Peyer's patch (tissue), 4 donors: ENCODE results near the gene AXDND1. TPM values are rescaled to one million over a fixed set of nuclear protein-coding genes. Genes with fewer than 3 reads are reported as not detected.
"Not testable (repeated sequence)": the region's sequence is repeated elsewhere in the genome, so short reads cannot be mapped to it uniquely, and the experiment has no call there.

ENCODE experiments used
- DNase-seq, 3 donors: peaks; one replicate each; pipeline ENCODE4 v3.0.0-alpha.2; 2017 to 2019
- H3K27ac ChIP-seq, 4 donors: fragments of 200-600 bp; sonication (generic); one replicate each; pipeline ENCODE4 v1.5.1; 2016 to 2019
- H3K27me3 ChIP-seq, 2 donors: fragments of 200-600 bp; sonication (generic); one replicate each; pipeline ENCODE4 v1.5.1; 2019
- H3K36me3 ChIP-seq, 3 donors: fragments of 200-600 bp; sonication (generic); one replicate each; pipeline ENCODE4 v1.5.1; 2016 to 2019
- H3K4me1 ChIP-seq, 4 donors: fragments of 200-600 bp; sonication (generic); one replicate each; pipeline ENCODE4 v1.5.1; 2016 to 2019
- H3K4me3 ChIP-seq, 4 donors: fragments of 200-600 bp; sonication (generic); 1 replicate in 3 of 4; 2 replicates in 1 of 4; pipeline ENCODE4 v1.5.1; 2016 to 2019; ENCODE audit warnings: mild to moderate bottlenecking in 1 of 4
- H3K9me3 ChIP-seq, 4 donors: fragments of 200-600 bp; sonication (generic); one replicate each; pipeline ENCODE4 v1.5.1; 2016 to 2019; ENCODE audit warnings: mild to moderate bottlenecking in 1 of 4
- POLR2A ChIP-seq, 2 donors: fragments of 450-650 bp; IDR thresholded peaks; one replicate each; pipeline ENCODE4 v1.5.1; 2017; ENCODE audit warnings: antibody characterized with exemption in 2 of 2, mild to moderate bottlenecking in 2 of 2, moderate library complexity in 2 of 2
- total RNA-seq, 4 donors: library from RNA; depleted of rRNA; stranded (reverse); fragments of >200 nt; gene quantifications; one replicate each; pipeline ENCODE4 v1.1.0, GENCODE V29; 2016
- TF ChIP-seq, protein P1 (sequence below), 6 experiments: fragments of 450-650 bp in 4 of 6; fragments of 200-600 bp in 2 of 6; sonication (generic) in 1 of 6; IDR thresholded peaks; one replicate each; pipeline ENCODE4 v1.5.1; 2017 to 2019; ENCODE audit warnings: antibody characterized with exemption in 6 of 6, mild to moderate bottlenecking in 3 of 6, moderate library complexity in 1 of 6

Gene AXDND1
- total RNA-seq, 4 donors from 2014 or later, result 0.35 to 0.94 TPM; not detected in 2

DNA sequence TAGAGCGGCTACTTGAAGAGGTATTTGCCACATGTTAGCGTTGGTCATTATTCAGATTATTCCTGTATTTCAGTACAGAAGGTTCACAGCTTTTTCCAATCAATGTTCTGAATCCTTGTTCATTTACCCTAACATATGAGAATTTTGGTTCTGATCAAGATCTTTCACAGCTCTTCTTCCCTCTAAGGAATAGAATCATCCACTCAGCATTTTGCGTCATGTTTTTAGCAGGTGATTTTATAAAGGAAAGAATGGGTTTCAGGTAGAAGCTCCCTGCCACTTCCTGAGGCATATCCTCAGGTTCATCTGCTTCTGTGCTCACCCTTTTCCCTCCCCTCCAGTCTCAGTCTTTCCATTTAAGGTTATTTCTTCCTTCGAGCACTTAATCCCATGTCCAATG is 143.6 kb downstream of the AXDND1 start:
- Histone ChIP-seq H3K4me3 (no peak overlapping the region), H3K27ac (no peak overlapping the region), H3K27me3 (no peaks in the 10 kb centered on the region), H3K9me3 (no peaks in the 10 kb centered on the region), H3K36me3 (no peaks in the 10 kb centered on the region), H3K4me1 (no peaks in the 10 kb centered on the region)
- no peak for DNase-seq
- no peak for TF ChIP-seq POLR2A (IDR thresholded peaks at IDR 0.05)
- TF ChIP-seq, protein P1, sequence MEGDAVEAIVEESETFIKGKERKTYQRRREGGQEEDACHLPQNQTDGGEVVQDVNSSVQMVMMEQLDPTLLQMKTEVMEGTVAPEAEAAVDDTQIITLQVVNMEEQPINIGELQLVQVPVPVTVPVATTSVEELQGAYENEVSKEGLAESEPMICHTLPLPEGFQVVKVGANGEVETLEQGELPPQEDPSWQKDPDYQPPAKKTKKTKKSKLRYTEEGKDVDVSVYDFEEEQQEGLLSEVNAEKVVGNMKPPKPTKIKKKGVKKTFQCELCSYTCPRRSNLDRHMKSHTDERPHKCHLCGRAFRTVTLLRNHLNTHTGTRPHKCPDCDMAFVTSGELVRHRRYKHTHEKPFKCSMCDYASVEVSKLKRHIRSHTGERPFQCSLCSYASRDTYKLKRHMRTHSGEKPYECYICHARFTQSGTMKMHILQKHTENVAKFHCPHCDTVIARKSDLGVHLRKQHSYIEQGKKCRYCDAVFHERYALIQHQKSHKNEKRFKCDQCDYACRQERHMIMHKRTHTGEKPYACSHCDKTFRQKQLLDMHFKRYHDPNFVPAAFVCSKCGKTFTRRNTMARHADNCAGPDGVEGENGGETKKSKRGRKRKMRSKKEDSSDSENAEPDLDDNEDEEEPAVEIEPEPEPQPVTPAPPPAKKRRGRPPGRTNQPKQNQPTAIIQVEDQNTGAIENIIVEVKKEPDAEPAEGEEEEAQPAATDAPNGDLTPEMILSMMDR (IDR thresholded peaks at IDR 0.05), result no peak

- no peak for TF ChIP-seq POLR2A (IDR thresholded peaks at IDR 0.05)
- TF ChIP-seq, protein P1 (IDR thresholded peaks at IDR 0.05), result no peak
- no peaks in the 10 kb centered on the region for H3K27me3 ChIP-seq
- H3K9me3 ChIP-seq, result no peaks in the 10 kb centered on the region
- no peak overlapping the region for H3K4me3 ChIP-seq
- no peak overlapping the region for H3K27ac ChIP-seq
- no peak for DNase-seq
- H3K36me3 ChIP-seq, result no peaks in the 10 kb centered on the region
- H3K4me1 ChIP-seq, result no peaks in the 10 kb centered on the region
These were observed 144.3 kb downstream of the AXDND1 start for GRCh38 chr1:179510038-179510437.

GRCh38 chr1:179516976-179517705 is 151.4 kb downstream of the AXDND1 start:
- H3K27ac ChIP-seq, result no peak overlapping the region
- no peaks in the 10 kb centered on the region for H3K36me3 ChIP-seq
- no peaks in the 10 kb centered on the region for H3K27me3 ChIP-seq
- peak in 1 of 3 donors; percentile 51 for DNase-seq
- H3K4me1 ChIP-seq, result no peaks in the 10 kb centered on the region
- TF ChIP-seq, protein P1 (IDR thresholded peaks at IDR 0.05), result no peak
- TF ChIP-seq POLR2A (IDR thresholded peaks at IDR 0.05), result no peak
- no peak overlapping the region for H3K4me3 ChIP-seq
- H3K9me3 ChIP-seq, result no peaks in the 10 kb centered on the region

GRCh38 chr1:179518544-179518943 is 152.8 kb downstream of the AXDND1 start:
- not testable (repeated sequence) for H3K9me3 ChIP-seq, H3K4me3 ChIP-seq, H3K27ac ChIP-seq, DNase-seq, H3K36me3 ChIP-seq, H3K27me3 ChIP-seq, H3K4me1 ChIP-seq

- H3K27ac ChIP-seq, result no peak overlapping the region
- DNase-seq, result no peak
- no peak for TF ChIP-seq POLR2A (IDR thresholded peaks at IDR 0.05)
- TF ChIP-seq, protein P1 (IDR thresholded peaks at IDR 0.05), result no peak
- no peak overlapping the region for H3K4me3 ChIP-seq
- no peaks in the 10 kb centered on the region for H3K4me1 ChIP-seq
- no peaks in the 10 kb centered on the region for H3K9me3 ChIP-seq
- H3K27me3 ChIP-seq, result no peaks in the 10 kb centered on the region
- H3K36me3 ChIP-seq, result no peaks in the 10 kb centered on the region
These were observed 163.9 kb downstream of the AXDND1 start for GRCh38 chr1:179529482-179530195.

DNA sequence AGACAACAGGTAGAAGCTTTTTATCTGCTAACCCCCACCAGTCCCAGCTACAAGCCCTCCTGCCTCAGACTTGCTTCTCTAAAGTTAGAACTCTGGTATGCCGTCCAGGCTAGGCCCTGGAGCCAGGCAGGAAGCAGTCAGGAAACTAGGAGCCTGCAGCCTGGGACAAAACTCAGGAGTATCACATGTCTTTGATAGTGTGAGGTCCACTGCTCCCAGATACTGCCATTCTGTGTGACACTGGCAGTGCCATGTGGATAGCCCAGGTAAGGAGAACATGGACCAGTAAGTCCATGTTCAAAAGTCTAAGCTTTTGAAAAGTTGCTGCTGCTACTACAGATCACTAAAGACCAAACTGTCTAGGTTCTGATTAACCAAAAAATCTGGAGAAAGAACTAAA is 164.6 kb downstream of the AXDND1 start:
- no peak overlapping the region for H3K4me3 ChIP-seq
- no peak overlapping the region for H3K27ac ChIP-seq
- no peaks in the 10 kb centered on the region for H3K4me1 ChIP-seq
- TF ChIP-seq POLR2A (IDR thresholded peaks at IDR 0.05), result no peak
- TF ChIP-seq, protein P1 (IDR thresholded peaks at IDR 0.05), result no peak
- H3K36me3 ChIP-seq, result no peaks in the 10 kb centered on the region
- H3K27me3 ChIP-seq, result no peaks in the 10 kb centered on the region
- no peak for DNase-seq
- H3K9me3 ChIP-seq, result no peaks in the 10 kb centered on the region
